Liver (tissue), 9 donors: ENCODE results near the gene TACC2. TPM values are rescaled to one million over a fixed set of nuclear protein-coding genes. Genes with fewer than 3 reads are reported as not detected.
A peak's percentile ranks its signal among the peaks of the same experiment; 100 is the strongest.

ENCODE experiments used
- DNase-seq: peaks from one replicate; pipeline ENCODE4 v3.0.0-alpha.2; 2017; ENCODE audit warnings: low spot score
- H3K27ac ChIP-seq, 2 donors: one replicate each; pipeline ENCODE4 v1.7.0; 2013; ENCODE audit warnings: inconsistent platforms in 2 of 2, low read length in 2 of 2, control low read depth in 1 of 2, low read depth in 1 of 2, mild to moderate bottlenecking in 1 of 2
- H3K27me3 ChIP-seq, 4 donors: one replicate each; pipeline versions ENCODE4 v1.6.1 to v1.7.0; 2013; ENCODE audit warnings: low read length in 3 of 4, inconsistent platforms in 1 of 4, mild to moderate bottlenecking in 1 of 4, moderate library complexity in 1 of 4; ENCODE audit not compliant: control insufficient read depth in 4 of 4, insufficient read depth in 4 of 4
- H3K36me3 ChIP-seq, 4 donors: one replicate each; pipeline versions ENCODE4 v1.6.1 to v1.7.0; 2013; ENCODE audit warnings: low read length in 3 of 4, mild to moderate bottlenecking in 3 of 4, low read depth in 1 of 4, moderate library complexity in 1 of 4; ENCODE audit not compliant: control insufficient read depth in 4 of 4, insufficient read depth in 3 of 4
- H3K4me1 ChIP-seq, 4 donors: one replicate each; pipeline versions ENCODE4 v1.6.1 to v1.7.0; 2013; ENCODE audit warnings: low read length in 3 of 4, mild to moderate bottlenecking in 3 of 4, moderate library complexity in 1 of 4; ENCODE audit not compliant: control insufficient read depth in 4 of 4, insufficient read depth in 4 of 4
- H3K4me3 ChIP-seq, 3 donors: one replicate each; pipeline versions ENCODE4 v1.6.1 to v1.7.0; 2013; ENCODE audit warnings: low read length in 3 of 3, control low read depth in 1 of 3, low read depth in 1 of 3, mild to moderate bottlenecking in 1 of 3
- H3K9ac ChIP-seq, 2 donors: one replicate each; pipeline ENCODE4 v1.7.0; 2013; ENCODE audit warnings: low read length in 2 of 2, mild to moderate bottlenecking in 2 of 2, moderate library complexity in 2 of 2, control low read depth in 1 of 2, low read depth in 1 of 2
- H3K9me3 ChIP-seq, 4 donors: one replicate each; pipeline versions ENCODE4 v1.6.1 to v1.7.0; 2013; ENCODE audit warnings: low read length in 3 of 4; ENCODE audit not compliant: control insufficient read depth in 4 of 4
- ATF3 ChIP-seq: IDR thresholded peaks from 2 replicates; pipeline ENCODE4 v1.6.1; 2016; ENCODE audit warnings: antibody characterized with exemption
- EGR1 ChIP-seq, 2 donors: IDR thresholded peaks; 2 replicates each; pipeline ENCODE4 v1.6.1; 2016 to 2018; ENCODE audit warnings: antibody characterized with exemption in 2 of 2, low read depth in 2 of 2
- FOXA1 ChIP-seq: IDR thresholded peaks from 2 replicates; pipeline ENCODE4 v1.6.1; 2016; ENCODE audit warnings: antibody characterized with exemption
- FOXA2 ChIP-seq: IDR thresholded peaks from 2 replicates; pipeline ENCODE4 v1.6.1; 2016; ENCODE audit warnings: antibody characterized with exemption
- HNF4A ChIP-seq, 2 donors: conservative IDR thresholded peaks; 2 replicates each; pipeline ENCODE4 v1.6.1; 2016; ENCODE audit warnings: antibody characterized with exemption in 2 of 2, mild to moderate bottlenecking in 2 of 2
- JUND ChIP-seq, 2 donors: IDR thresholded peaks; 2 replicates each; pipeline ENCODE4 v1.6.1; 2016; ENCODE audit warnings: antibody characterized with exemption in 2 of 2
- NR2F2 ChIP-seq: IDR thresholded peaks from 2 replicates; pipeline ENCODE4 v1.6.1; 2016; ENCODE audit warnings: antibody characterized with exemption
- RAD21 ChIP-seq, 2 donors: IDR thresholded peaks; 2 replicates each; pipeline ENCODE4 v1.6.1; 2016; ENCODE audit warnings: antibody characterized with exemption in 2 of 2, mild to moderate bottlenecking in 2 of 2
- REST ChIP-seq: IDR thresholded peaks from 2 replicates; pipeline ENCODE4 v1.6.1; 2016; ENCODE audit warnings: antibody characterized with exemption, mild to moderate bottlenecking
- SP1 ChIP-seq: IDR thresholded peaks from 2 replicates; pipeline ENCODE4 v1.6.1; 2018; ENCODE audit warnings: antibody characterized with exemption, mild to moderate bottlenecking
- TAF1 ChIP-seq: conservative IDR thresholded peaks from 2 replicates; pipeline ENCODE4 v1.6.1; 2016; ENCODE audit warnings: antibody characterized with exemption, mild to moderate bottlenecking
- YY1 ChIP-seq: IDR thresholded peaks from 2 replicates; pipeline ENCODE4 v1.6.1; 2016; ENCODE audit warnings: antibody characterized with exemption, mild to moderate bottlenecking
- WGBS: extraction: QIAGEN DNeasy Blood & Tissue Kit; methylation state at CpG from one replicate; pipeline ENCODE4 v1.1.7; 2013; 5-methylcytosine and 5-hydroxymethylcytosine counted together
- polyA plus RNA-seq, 2 donors: library from polyadenylated mRNA; stranded (reverse) in 1 of 2; unstranded in 1 of 2; fragments of 200-250 nt in 1 of 2; fragments of >200 nt in 1 of 2; fragmentation: Nextera tagmentation in 1 of 2; extraction: Ambion mirVana in 1 of 2; gene quantifications; one replicate each; pipeline versions ENCODE4 v1.2.1 to v1.2.3, GENCODE V29; 2013 to 2015
- total RNA-seq, 2 donors: library from RNA; depleted of rRNA; stranded (reverse); fragments of >200 nt; gene quantifications; one replicate each; pipeline ENCODE4 v1.2.3, GENCODE V29; 2014
- TF ChIP-seq, protein P1 (sequence below): IDR thresholded peaks from 2 replicates; pipeline ENCODE4 v1.6.1; 2016; ENCODE audit warnings: antibody characterized with exemption
- TF ChIP-seq, protein P2 (sequence below): fragments of 150-350 bp; IDR thresholded peaks from 2 replicates; pipeline ENCODE4 v1.5.1; 2017; ENCODE audit warnings: improper control_type of control experiment, low read depth, low read length; ENCODE audit not compliant: missing input control
- TF ChIP-seq, protein P3 (sequence below): IDR thresholded peaks from 2 replicates; pipeline ENCODE4 v1.6.1; 2016; ENCODE audit warnings: antibody characterized with exemption
- donor health status: healthy.
- donor health status: healthy.
- donor health status: healthy.
- donor health status: healthy.
- donor health status: healthy.

The TACC2 gene
- total and polyA plus RNA-seq, 4 donors = 1.5 to 9.1 (median 7.8) TPM

DNA sequence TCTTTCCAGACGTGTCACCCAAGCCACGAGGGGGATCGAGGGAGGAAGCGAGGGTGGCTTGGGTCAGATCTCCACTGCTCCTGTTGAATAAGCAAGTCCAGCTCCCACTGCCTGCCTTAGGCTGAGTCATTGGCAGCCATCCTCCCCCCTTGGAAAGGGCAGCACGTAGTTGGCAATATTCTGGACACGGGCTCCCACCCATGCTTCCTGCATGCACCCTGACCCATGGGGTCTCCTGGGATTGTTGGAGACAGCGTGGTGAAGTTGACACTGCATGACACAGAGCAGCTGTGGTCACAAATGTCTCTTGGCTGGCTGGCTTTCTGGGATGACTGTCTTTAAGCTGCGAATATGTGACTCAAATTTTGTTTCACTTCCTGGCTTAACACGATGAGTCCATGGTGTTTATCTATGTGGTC lies 293.3 kb downstream of the TACC2 start:
- 71% methylated on average over 9 of the region's 9 CpGs for WGBS
- no peaks in the 10 kb centered on the region for H3K36me3 ChIP-seq
- H3K4me3 ChIP-seq = no peak overlapping the region
- no peak for DNase-seq
- H3K4me1 ChIP-seq = no peaks in the 10 kb centered on the region
- TF ChIP-seq NR2F2 (peak; percentile 60), ATF3 (no peak)
- H3K9me3 ChIP-seq = no peaks in the 10 kb centered on the region
- H3K9ac ChIP-seq = no peak overlapping the region
- H3K27ac ChIP-seq = no peak overlapping the region
- no peaks in the 10 kb centered on the region for H3K27me3 ChIP-seq

DNA sequence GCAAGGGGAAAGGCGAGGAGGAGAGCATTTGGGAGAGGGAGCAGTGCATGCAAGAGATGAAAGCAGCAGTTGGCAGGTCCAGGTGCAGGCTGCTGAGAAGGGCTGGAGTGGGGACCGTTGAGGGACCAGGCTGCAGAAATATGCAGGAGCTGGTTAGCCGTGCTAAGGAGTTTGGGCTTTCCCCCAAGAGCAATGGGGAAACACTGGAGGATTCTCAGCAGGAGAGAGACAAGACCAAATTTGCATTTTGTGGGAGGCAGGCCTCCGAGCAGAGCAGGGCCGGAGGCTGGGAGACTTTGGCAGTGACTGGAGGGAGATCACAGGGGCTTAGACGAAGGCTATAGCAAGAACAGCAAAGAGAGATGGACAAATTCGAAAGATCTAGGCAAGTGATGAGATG lies 293.9 kb downstream of the TACC2 start:
- 77% methylated on average over 7 of the region's 7 CpGs for WGBS
- Histone ChIP-seq H3K27me3 (no peaks in the 10 kb centered on the region), H3K4me1 (no peaks in the 10 kb centered on the region), H3K9ac (no peak overlapping the region), H3K9me3 (no peaks in the 10 kb centered on the region), H3K4me3 (no peak overlapping the region), H3K36me3 (no peaks in the 10 kb centered on the region), H3K27ac (no peak overlapping the region)
- TF ChIP-seq NR2F2 (no peak), EGR1 (IDR thresholded peaks at IDR 0.05; ENCODE audit: low read depth in 2 of 2) (no peak), YY1 (no peak), FOXA2 (no peak), TAF1 (no peak)
- DNase-seq = no peak

DNA sequence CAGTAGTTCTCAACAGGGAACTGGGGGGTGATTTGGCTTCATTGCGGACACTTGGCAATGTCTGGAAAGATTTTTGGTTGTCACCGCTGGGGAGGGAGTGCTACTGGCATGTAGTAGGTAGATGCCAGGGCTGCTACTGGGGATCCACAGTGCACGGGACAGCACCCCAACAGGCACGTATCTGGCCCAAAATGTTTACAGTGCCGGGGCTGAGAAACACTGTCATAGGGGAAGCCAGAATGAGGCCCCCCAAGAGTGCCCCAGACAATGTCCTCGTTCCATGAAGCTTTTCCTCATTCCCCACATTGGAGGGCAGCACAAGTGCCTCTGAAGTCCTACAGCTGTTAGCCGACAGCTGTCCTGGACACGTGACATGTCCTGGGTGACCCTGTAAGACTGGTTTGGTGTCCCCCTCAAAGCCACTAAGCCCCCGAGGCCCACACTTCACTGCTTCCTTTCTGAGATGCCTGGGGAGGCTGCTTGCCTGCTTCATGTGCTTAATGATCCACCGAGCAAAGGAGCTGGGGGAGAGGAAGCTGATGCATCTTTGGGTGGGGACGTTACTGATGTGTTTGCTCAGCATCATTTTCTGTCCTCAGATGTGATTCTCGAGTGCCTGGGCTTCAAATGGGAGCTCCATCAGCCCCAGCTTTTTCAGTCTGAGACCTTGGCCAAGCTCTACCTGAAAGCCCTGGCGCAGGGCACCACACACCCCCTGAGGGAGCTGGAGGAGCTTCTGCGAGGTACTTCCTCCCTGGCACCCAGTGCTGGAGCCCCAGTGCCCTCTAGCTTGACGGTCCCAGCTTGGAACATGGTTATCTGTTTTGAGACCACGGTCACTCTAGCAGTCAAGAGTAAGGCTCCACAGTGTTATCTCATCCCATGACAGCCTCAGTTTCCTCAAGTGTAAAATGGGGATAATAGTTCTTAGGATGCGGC lies 296.8 kb downstream of the TACC2 start:
- Histone ChIP-seq H3K27ac (no peak overlapping the region), H3K4me3 (no peak overlapping the region), H3K27me3 (no peaks in the 10 kb centered on the region), H3K9ac (no peak overlapping the region), H3K4me1 (no peaks in the 10 kb centered on the region), H3K9me3 (no peaks in the 10 kb centered on the region), H3K36me3 (no peaks in the 10 kb centered on the region)
- no peak for DNase-seq
- 81% methylated on average over 17 of the region's 17 CpGs for WGBS
- TF ChIP-seq NR2F2 (no peak), JUND (IDR thresholded peaks at IDR 0.05) (no peak), ATF3 (no peak), EGR1 (IDR thresholded peaks at IDR 0.05; ENCODE audit: low read depth in 2 of 2) (no peak), FOXA2 (no peak), YY1 (no peak), FOXA1 (no peak), RAD21 (IDR thresholded peaks at IDR 0.05) (no peak), TAF1 (no peak), HNF4A (conservative IDR thresholded peaks at IDR 0.05) (no peak), SP1 (no peak), REST (no peak)
- TF ChIP-seq, protein P1, sequence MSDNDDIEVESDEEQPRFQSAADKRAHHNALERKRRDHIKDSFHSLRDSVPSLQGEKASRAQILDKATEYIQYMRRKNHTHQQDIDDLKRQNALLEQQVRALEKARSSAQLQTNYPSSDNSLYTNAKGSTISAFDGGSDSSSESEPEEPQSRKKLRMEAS = no peak
- TF ChIP-seq, protein P2, sequence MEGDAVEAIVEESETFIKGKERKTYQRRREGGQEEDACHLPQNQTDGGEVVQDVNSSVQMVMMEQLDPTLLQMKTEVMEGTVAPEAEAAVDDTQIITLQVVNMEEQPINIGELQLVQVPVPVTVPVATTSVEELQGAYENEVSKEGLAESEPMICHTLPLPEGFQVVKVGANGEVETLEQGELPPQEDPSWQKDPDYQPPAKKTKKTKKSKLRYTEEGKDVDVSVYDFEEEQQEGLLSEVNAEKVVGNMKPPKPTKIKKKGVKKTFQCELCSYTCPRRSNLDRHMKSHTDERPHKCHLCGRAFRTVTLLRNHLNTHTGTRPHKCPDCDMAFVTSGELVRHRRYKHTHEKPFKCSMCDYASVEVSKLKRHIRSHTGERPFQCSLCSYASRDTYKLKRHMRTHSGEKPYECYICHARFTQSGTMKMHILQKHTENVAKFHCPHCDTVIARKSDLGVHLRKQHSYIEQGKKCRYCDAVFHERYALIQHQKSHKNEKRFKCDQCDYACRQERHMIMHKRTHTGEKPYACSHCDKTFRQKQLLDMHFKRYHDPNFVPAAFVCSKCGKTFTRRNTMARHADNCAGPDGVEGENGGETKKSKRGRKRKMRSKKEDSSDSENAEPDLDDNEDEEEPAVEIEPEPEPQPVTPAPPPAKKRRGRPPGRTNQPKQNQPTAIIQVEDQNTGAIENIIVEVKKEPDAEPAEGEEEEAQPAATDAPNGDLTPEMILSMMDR = no peak
- TF ChIP-seq, protein P3, sequence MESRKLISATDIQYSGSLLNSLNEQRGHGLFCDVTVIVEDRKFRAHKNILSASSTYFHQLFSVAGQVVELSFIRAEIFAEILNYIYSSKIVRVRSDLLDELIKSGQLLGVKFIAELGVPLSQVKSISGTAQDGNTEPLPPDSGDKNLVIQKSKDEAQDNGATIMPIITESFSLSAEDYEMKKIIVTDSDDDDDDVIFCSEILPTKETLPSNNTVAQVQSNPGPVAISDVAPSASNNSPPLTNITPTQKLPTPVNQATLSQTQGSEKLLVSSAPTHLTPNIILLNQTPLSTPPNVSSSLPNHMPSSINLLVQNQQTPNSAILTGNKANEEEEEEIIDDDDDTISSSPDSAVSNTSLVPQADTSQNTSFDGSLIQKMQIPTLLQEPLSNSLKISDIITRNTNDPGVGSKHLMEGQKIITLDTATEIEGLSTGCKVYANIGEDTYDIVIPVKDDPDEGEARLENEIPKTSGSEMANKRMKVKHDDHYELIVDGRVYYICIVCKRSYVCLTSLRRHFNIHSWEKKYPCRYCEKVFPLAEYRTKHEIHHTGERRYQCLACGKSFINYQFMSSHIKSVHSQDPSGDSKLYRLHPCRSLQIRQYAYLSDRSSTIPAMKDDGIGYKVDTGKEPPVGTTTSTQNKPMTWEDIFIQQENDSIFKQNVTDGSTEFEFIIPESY = no peak
